ENCODE data around the gene CTCFL. TPM values are rescaled to one million over a fixed set of nuclear protein-coding genes. Genes with fewer than 3 reads are reported as not detected.

The CTCFL gene
- total and polyA plus RNA-seq, 2 of the 13 experiments (the other 11 are each of a cell fraction or from before 2014, with no cell fraction given): 0.04 TPM; not detected in 1

GRCh38 chr20:57560554-57561355, 35.8 kb upstream of the CTCFL start, which contains the start of gene PCK1 (continued):
- TF ChIP-seq YEATS2 (CRISPR knock-in tag; IDR thresholded peaks at IDR 0.05; ENCODE audit: borderline replicate concordance) (peak; percentile 66; the same call in 1 of the 2 replicates), ZNF17 (CRISPR knock-in tag; IDR thresholded peaks at IDR 0.05) (no peak), ZBTB37 (CRISPR knock-in tag; IDR thresholded peaks at IDR 0.05) (peak; percentile 94), MXI1 (IDR thresholded peaks at IDR 0.05; ENCODE audit: borderline replicate concordance, low read depth, low read length) (peak; percentile 88; the same call in 2 of the 3 replicates), ZBTB14 (CRISPR knock-in tag; IDR thresholded peaks at IDR 0.05) (no peak), RNF219 (CRISPR knock-in tag; IDR thresholded peaks at IDR 0.05) (no peak; the same call in 1 of the 2 replicates), CSRNP1 (CRISPR knock-in tag; IDR thresholded peaks at IDR 0.05) (no peak; the same call in 1 of the 2 replicates), ZNF101 (CRISPR knock-in tag; IDR thresholded peaks at IDR 0.05; ENCODE audit: borderline replicate concordance, low read depth) (no peak), MIER3 (CRISPR knock-in tag; IDR thresholded peaks at IDR 0.05; ENCODE audit: borderline replicate concordance) (peak; percentile 93), ZBTB34 (CRISPR knock-in tag; IDR thresholded peaks at IDR 0.05) (peak; percentile 98), ZNF530 (CRISPR knock-in tag; IDR thresholded peaks at IDR 0.05; ENCODE audit: low read depth) (no peak), MTF2 (CRISPR knock-in tag; IDR thresholded peaks at IDR 0.05; ENCODE audit: borderline replicate concordance) (0 out of 2 replicates have a peak, but pooled peaks have one; percentile 31), HNF1B (CRISPR knock-in tag; IDR thresholded peaks at IDR 0.05) (peak; percentile 99), XRCC5 (optimal IDR thresholded peaks at IDR 0.05; ENCODE audit: low read length) (peak; percentile 64), KDM2A (CRISPR knock-in tag; IDR thresholded peaks at IDR 0.05; ENCODE audit: borderline replicate concordance, low read depth) (peak; percentile 50; the same call in 1 of the 2 replicates), WIZ (CRISPR knock-in tag; IDR thresholded peaks at IDR 0.05) (0 out of 2 replicates have a peak, but pooled peaks have one; percentile 56), ZNF782 (CRISPR knock-in tag; IDR thresholded peaks at IDR 0.05; ENCODE audit: borderline replicate concordance) (0 out of 2 replicates have a peak, but pooled peaks have one; percentile 66), ZFP36L2 (CRISPR knock-in tag; IDR thresholded peaks at IDR 0.05) (0 out of 2 replicates have a peak, but pooled peaks have one; percentile 18)
